Loucy (cell line): ENCODE data around the gene ALS2CL.

ENCODE experiments used
- EZH2phosphoT487 ChIP-seq: fragments of 200-600 bp; IDR thresholded peaks from 2 replicates; pipeline ENCODE4 v1.6.1; 2018; ENCODE audit warnings: antibody characterized with exemption, mild to moderate bottlenecking, moderate library complexity, borderline replicate concordance
- TF ChIP-seq, protein P1 (sequence below): fragments of 200-600 bp; sonication (generic); conservative IDR thresholded peaks from 2 replicates; pipeline ENCODE4 v1.5.1; 2014; ENCODE audit warnings: mild to moderate bottlenecking, antibody characterized with exemption, low read length

GRCh38 chr3:46678280-46678679 is 15.2 kb downstream of the ALS2CL start:
- TF ChIP-seq, protein P1, sequence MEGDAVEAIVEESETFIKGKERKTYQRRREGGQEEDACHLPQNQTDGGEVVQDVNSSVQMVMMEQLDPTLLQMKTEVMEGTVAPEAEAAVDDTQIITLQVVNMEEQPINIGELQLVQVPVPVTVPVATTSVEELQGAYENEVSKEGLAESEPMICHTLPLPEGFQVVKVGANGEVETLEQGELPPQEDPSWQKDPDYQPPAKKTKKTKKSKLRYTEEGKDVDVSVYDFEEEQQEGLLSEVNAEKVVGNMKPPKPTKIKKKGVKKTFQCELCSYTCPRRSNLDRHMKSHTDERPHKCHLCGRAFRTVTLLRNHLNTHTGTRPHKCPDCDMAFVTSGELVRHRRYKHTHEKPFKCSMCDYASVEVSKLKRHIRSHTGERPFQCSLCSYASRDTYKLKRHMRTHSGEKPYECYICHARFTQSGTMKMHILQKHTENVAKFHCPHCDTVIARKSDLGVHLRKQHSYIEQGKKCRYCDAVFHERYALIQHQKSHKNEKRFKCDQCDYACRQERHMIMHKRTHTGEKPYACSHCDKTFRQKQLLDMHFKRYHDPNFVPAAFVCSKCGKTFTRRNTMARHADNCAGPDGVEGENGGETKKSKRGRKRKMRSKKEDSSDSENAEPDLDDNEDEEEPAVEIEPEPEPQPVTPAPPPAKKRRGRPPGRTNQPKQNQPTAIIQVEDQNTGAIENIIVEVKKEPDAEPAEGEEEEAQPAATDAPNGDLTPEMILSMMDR: no peak
- no peak for TF ChIP-seq EZH2phosphoT487
